C4-2B (cell line): ENCODE results near the gene MBOAT2.
A peak's percentile ranks its signal among the peaks of the same experiment; 100 is the strongest.

ENCODE experiments used
- H3K27ac ChIP-seq: fragments of 450-650 bp; 2 replicates; pipeline ENCODE4 v1.5.1; 2017
- CTCF ChIP-seq: fragments of 450-650 bp; conservative IDR thresholded peaks from 2 replicates; pipeline ENCODE4 v1.5.1; 2017; ENCODE audit warnings: mild to moderate bottlenecking
- ZFX ChIP-seq: fragments of 450-650 bp; IDR thresholded peaks from 2 replicates; pipeline ENCODE4 v1.6.1; 2017

Gene MBOAT2

GRCh38 chr2:9032536-9033255 lies 29.2 kb upstream of the MBOAT2 start:
- no peak overlapping the region for H3K27ac ChIP-seq
- no peak for TF ChIP-seq ZFX

- no peak for TF ChIP-seq ZFX
- TF ChIP-seq CTCF: no peak
- no peak overlapping the region for H3K27ac ChIP-seq
Observed at GRCh38 chr2:9032121-9032520, 28.6 kb upstream of the MBOAT2 start.

- no peak for TF ChIP-seq CTCF
- no peak for TF ChIP-seq ZFX
- no peak overlapping the region for H3K27ac ChIP-seq
Observed at GRCh38 chr2:9031246-9031645, 27.8 kb upstream of the MBOAT2 start.

- no peak for TF ChIP-seq ZFX
- no peak for TF ChIP-seq CTCF
- H3K27ac ChIP-seq: no peak overlapping the region
Observed at GRCh38 chr2:9030841-9031240, 27.4 kb upstream of the MBOAT2 start.

- TF ChIP-seq ZFX (no peak), CTCF (no peak)
- H3K27ac ChIP-seq: peak overlapping the region; percentile 34; the same call in 1 of the 2 replicates
Observed at GRCh38 chr2:9030190-9030589, 26.7 kb upstream of the MBOAT2 start.

- peak overlapping the region; percentile 34; the same call in 1 of the 2 replicates for H3K27ac ChIP-seq
- TF ChIP-seq CTCF: no peak
- TF ChIP-seq ZFX: no peak
Observed at GRCh38 chr2:9029721-9030120, 26.2 kb upstream of the MBOAT2 start.

GRCh38 chr2:9027884-9028283 lies 24.4 kb upstream of the MBOAT2 start:
- no peak overlapping the region for H3K27ac ChIP-seq
- TF ChIP-seq ZFX (no peak), CTCF (no peak)

- no peak for TF ChIP-seq ZFX
- no peak for TF ChIP-seq CTCF
- no peak overlapping the region for H3K27ac ChIP-seq
Observed at GRCh38 chr2:9025746-9026145, 22.3 kb upstream of the MBOAT2 start.
